K562 (cell line): ENCODE results near the gene PTPRM.

ENCODE experiments used
- CTCF ChIP-seq, 3 experiments: IDR thresholded peaks in 2 of 3; conservative IDR thresholded peaks in 1 of 3; 2 replicates each; pipeline ENCODE4 v1.5.1; 2011 to 2012; ENCODE audit warnings: low read length in 3 of 3, mild to moderate bottlenecking in 3 of 3, control low read depth in 2 of 3, improper control_type of control experiment in 1 of 3, inconsistent platforms in 1 of 3, low read depth in 1 of 3, mixed read lengths in 1 of 3, moderate library complexity in 1 of 3; ENCODE audit not compliant: insufficient read depth in 2 of 3
- MYC ChIP-seq, 2 experiments: fragments of 250-450 bp in 1 of 2; sonication (Bioruptor Pico) in 1 of 2; IDR thresholded peaks; 2 replicates each; pipeline versions ENCODE4 v1.5.1 to v1.6.1; 2012 to 2021; ENCODE audit warnings: low read depth in 2 of 2, borderline replicate concordance in 1 of 2, improper control_type of control experiment in 1 of 2, low read length in 1 of 2, mild to moderate bottlenecking in 1 of 2, moderate library complexity in 1 of 2
- RFX5 ChIP-seq: IDR thresholded peaks from 2 replicates; pipeline ENCODE4 v1.6.1; 2011; ENCODE audit warnings: low read depth, mild to moderate bottlenecking, improper control_type of control experiment, low read length

DNA sequence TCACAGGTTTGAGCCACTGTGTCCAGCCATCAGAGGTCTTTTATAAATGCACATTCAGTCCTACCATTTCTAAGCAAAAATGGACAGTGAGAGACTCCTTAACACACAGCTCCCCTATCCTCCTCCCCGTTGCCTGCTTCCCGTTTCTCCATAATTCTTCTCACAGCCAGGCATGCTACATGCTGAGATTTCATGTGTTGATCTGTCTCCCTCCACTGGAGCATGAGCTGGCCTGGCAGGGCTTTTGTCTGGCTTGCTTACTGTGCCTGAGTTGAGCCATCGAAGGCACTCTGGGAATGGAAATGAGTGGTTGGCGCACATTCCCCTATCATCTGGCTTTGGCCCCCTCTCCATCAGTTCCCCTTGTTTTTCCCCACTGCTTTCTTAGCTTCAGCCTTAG is 413.5 kb downstream of the PTPRM start:
- no peak for TF ChIP-seq CTCF (IDR thresholded peaks at IDR 0.05 in 2 of 3, conservative IDR thresholded peaks at IDR 0.05 in 1 of 3; ENCODE audit: insufficient read depth in 2 of 3, low read depth in 1 of 3, low read length in 3 of 3)
- TF ChIP-seq MYC (IDR thresholded peaks at IDR 0.05; ENCODE audit: low read depth, low read length), result no peak
- TF ChIP-seq MYC (CRISPR knock-in tag; IDR thresholded peaks at IDR 0.05; ENCODE audit: borderline replicate concordance, low read depth), result no peak
- TF ChIP-seq RFX5, result no peak
